ENCODE measurements around the gene CDKN1A. TPM values are rescaled to one million over a fixed set of nuclear protein-coding genes. Genes with fewer than 3 reads are reported as not detected.

CDKN1A gene
- total and polyA plus RNA-seq, 9 donors = 82.1 to 305 (median 134) TPM

- H3K27me3 ChIP-seq = no peaks in the 10 kb centered on the region
- 79 to 95% (median 91%) methylated on average over 5 of the region's 5 CpGs for WGBS, 3 donors
- H3K9me3 ChIP-seq = no peaks in the 10 kb centered on the region
- H3K4me3 ChIP-seq = no peak overlapping the region
- no peak overlapping the region for H3K27ac ChIP-seq
- DNase-seq = no peak
- peaks cover 5% of the 10 kb centered on the region for H3K4me1 ChIP-seq (ENCODE audit: insufficient read depth)
- intact Hi-C loops (cut with DNase I) = no loop called here
- H3K36me3 ChIP-seq = no peaks in the 10 kb centered on the region
- TF ChIP-seq CTCF (IDR thresholded peaks at IDR 0.05) (no peak), EP300 (IDR thresholded peaks at IDR 0.05) (no peak), POLR2A (IDR thresholded peaks at IDR 0.05) (no peak)
Measured at GRCh38 chr6:36733300-36733699, 54.8 kb downstream of the CDKN1A start.

DNA sequence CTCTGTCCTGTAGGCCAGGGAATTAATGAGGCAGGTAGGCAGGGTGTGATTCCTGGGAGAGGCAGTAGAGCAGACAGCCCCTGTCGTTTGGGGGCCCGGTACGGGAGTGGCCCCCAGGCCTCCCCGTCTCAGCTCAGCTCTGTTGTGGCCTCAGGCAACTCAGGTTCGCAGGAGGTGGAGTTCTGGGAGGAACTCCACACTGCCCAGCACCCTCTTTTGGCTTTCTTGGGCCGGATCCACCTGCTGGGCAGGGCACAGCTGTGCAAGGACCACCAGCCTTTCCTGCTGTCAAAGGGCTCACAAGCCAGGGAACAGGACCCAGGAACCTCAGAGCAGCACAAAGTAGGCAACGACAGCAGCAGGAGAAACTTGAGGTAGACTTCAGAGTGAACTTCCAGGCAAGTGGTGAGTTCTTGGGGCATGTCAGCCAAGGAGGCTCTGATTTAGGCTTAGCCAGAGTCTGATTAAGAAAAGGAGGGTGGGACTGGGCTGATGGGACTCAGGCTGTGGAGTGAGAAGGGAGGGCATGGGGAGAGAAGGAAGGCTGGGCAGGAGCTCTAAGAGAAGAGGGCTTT, 56.1 kb downstream of the CDKN1A start:
- Histone ChIP-seq H3K4me3 (no peak overlapping the region), H3K4me1 (ENCODE audit: insufficient read depth) (peaks cover 5% of the 10 kb centered on the region), H3K9me3 (no peaks in the 10 kb centered on the region), H3K27me3 (no peaks in the 10 kb centered on the region), H3K36me3 (no peaks in the 10 kb centered on the region), H3K27ac (peak overlapping the region in 1 of 2 donors; percentile 65)
- no peak for DNase-seq
- WGBS, 3 donors = 76 to 85% (median 82%) methylated on average over 7 of the region's 7 CpGs
- intact Hi-C loops (cut with DNase I) = no loop called here
- TF ChIP-seq EP300 (IDR thresholded peaks at IDR 0.05) (no peak), POLR2A (IDR thresholded peaks at IDR 0.05) (no peak), CTCF (IDR thresholded peaks at IDR 0.05) (no peak)

GRCh38 chr6:36735110-36736071, 56.9 kb downstream of the CDKN1A start:
- Histone ChIP-seq H3K4me1 (ENCODE audit: insufficient read depth) (peaks cover 5% of the 10 kb centered on the region), H3K27ac (peak overlapping the region; percentile 1 to 65), H3K27me3 (no peaks in the 10 kb centered on the region), H3K36me3 (no peaks in the 10 kb centered on the region), H3K9me3 (no peaks in the 10 kb centered on the region), H3K4me3 (no peak overlapping the region)
- 3 to 4% (median 3%) methylated on average over 23 to 24 of the region's 24 CpGs for WGBS, 3 donors
- DNase-seq = peak; percentile 44 to 87 (median 77)
- peak; percentile 99 for TF ChIP-seq EP300 (IDR thresholded peaks at IDR 0.05)
- peak in 1 of 3 donors; percentile 22 for TF ChIP-seq CTCF (IDR thresholded peaks at IDR 0.05)
- peak; percentile 36 for TF ChIP-seq POLR2A (IDR thresholded peaks at IDR 0.05)
- intact Hi-C loops (cut with DNase I) = no loop called here

Small RNA genes lying within 50 kb of the gene (small RNA-seq; reads per million reads assigned to genes)
- gene RF00019 (not detected), gene RNU1-88P (not detected)

Other genes with a start within 250 kb of the CDKN1A start
- not detected for gene PXT1, start 235.9 kb upstream of the CDKN1A start, total RNA-seq
- not detected for gene PXT1, start 235.9 kb upstream of the CDKN1A start, polyA plus RNA-seq
- 10 to 100 TPM; 33.3 to 73.7 (median 46.2) TPM for gene KCTD20, start 235.7 kb upstream of the CDKN1A start, total RNA-seq
- 10 to 100 TPM; 21.7 to 50.7 TPM for gene KCTD20, start 235.7 kb upstream of the CDKN1A start, polyA plus RNA-seq
- gene STK38, start 131.2 kb upstream of the CDKN1A start, total RNA-seq = 10 to 100 TPM in 6 of 7 donors, 1 to 10 TPM in 1; 8.9 to 24.2 (median 15.5) TPM
- 10 to 100 TPM in 1 of 2 donors, 1 to 10 TPM in 1; 9.0 to 35.4 TPM for gene STK38, start 131.2 kb upstream of the CDKN1A start, polyA plus RNA-seq
- 100 to 1,000 TPM; 146 to 345 (median 280) TPM for gene SRSF3, start 84.4 kb upstream of the CDKN1A start, total RNA-seq
- gene SRSF3, start 84.4 kb upstream of the CDKN1A start, polyA plus RNA-seq = 100 to 1,000 TPM; 244 to 267 TPM
- under 1 TPM in 4 of 7 donors, not detected in 3; 0.11 to 0.15 (median 0.13) TPM for gene RAB44, start 19.1 kb downstream of the CDKN1A start, total RNA-seq
- under 1 TPM; 0.04 to 0.12 TPM for gene RAB44, start 19.1 kb downstream of the CDKN1A start, polyA plus RNA-seq
- gene CPNE5, start 160.7 kb downstream of the CDKN1A start, total RNA-seq = 10 to 100 TPM in 2 of 7 donors, 1 to 10 TPM in 5; 1.4 to 22.1 (median 7.8) TPM
- 1 to 10 TPM; 1.8 to 5.3 TPM for gene CPNE5, start 160.7 kb downstream of the CDKN1A start, polyA plus RNA-seq
- gene PPIL1, start 196.1 kb downstream of the CDKN1A start, total RNA-seq = 10 to 100 TPM; 11.6 to 31.0 (median 21.2) TPM
- 10 to 100 TPM; 10.7 to 38.4 TPM for gene PPIL1, start 196.1 kb downstream of the CDKN1A start, polyA plus RNA-seq
- gene C6orf89, start 207.2 kb downstream of the CDKN1A start, total RNA-seq = 10 to 100 TPM; 23.1 to 73.8 (median 62.2) TPM
- gene C6orf89, start 207.2 kb downstream of the CDKN1A start, polyA plus RNA-seq = 100 to 1,000 TPM in 1 of 2 donors, 10 to 100 TPM in 1; 32.9 to 102 TPM

Data from ovary (tissue), 9 donors.